Ovary (tissue), 9 donors: Measurements from ENCODE around the gene TMEM80. TPM values are rescaled to one million over a fixed set of nuclear protein-coding genes. Genes with fewer than 3 reads are reported as not detected.

Experiments
- DNase-seq, 5 donors: peaks; one replicate each; pipeline ENCODE4 v3.0.0-alpha.2; 2019 to 2020
- H3K27ac ChIP-seq, 2 donors: fragments of 200-600 bp; one replicate each; pipeline versions ENCODE4 v1.5.1 to v1.8.0; 2019 to 2022
- H3K27me3 ChIP-seq: fragments of 200-600 bp; one replicate; pipeline ENCODE4 v1.8.0; 2022
- H3K36me3 ChIP-seq: fragments of 200-600 bp; sonication (generic); one replicate; pipeline ENCODE4 v1.5.1; 2019
- H3K4me1 ChIP-seq: one replicate; pipeline ENCODE4 v1.8.1; 2013; ENCODE audit warnings: mild to moderate bottlenecking, moderate library complexity; ENCODE audit not compliant: insufficient read depth
- H3K4me3 ChIP-seq: fragments of 200-600 bp; sonication (generic); one replicate; pipeline ENCODE4 v1.5.1; 2017
- H3K9me3 ChIP-seq, 2 donors: fragments of 200-600 bp in 1 of 2; sonication (generic) in 1 of 2; one replicate each; pipeline versions ENCODE4 v1.5.1 to v1.8.1; 2013 to 2019; ENCODE audit warnings: mild to moderate bottlenecking in 1 of 2, moderate library complexity in 1 of 2
- CTCF ChIP-seq, 3 donors: fragments of 450-650 bp in 2 of 3; fragments of 200-600 bp in 1 of 3; IDR thresholded peaks; one replicate each; pipeline versions ENCODE4 v1.5.1 to v1.8.0; 2016 to 2022; ENCODE audit warnings: antibody characterized with exemption in 3 of 3, mild to moderate bottlenecking in 1 of 3
- EP300 ChIP-seq: sonication (generic); formaldehyde crosslinking; IDR thresholded peaks from one replicate; pipeline ENCODE4 v1.6.1; 2017; ENCODE audit warnings: antibody characterized with exemption
- POLR2A ChIP-seq: fragments of 450-650 bp; IDR thresholded peaks from one replicate; pipeline ENCODE4 v1.6.1; 2017; ENCODE audit warnings: antibody characterized with exemption, mild to moderate bottlenecking, moderate library complexity
- WGBS, 3 donors: extraction: QIAGEN DNeasy Blood & Tissue Kit in 1 of 3; methylation state at CpG; one replicate each; pipeline versions ENCODE4 v1.1.5 to v1.1.7; 2013 to 2017; 5-methylcytosine and 5-hydroxymethylcytosine counted together
- intact Hi-C, 4 donors: fragments of 100-400 bp; cut with DNase I; formaldehyde crosslinking; loops; one replicate each; pipeline versions ENCODE4 v1.11.0 to v1.15.1; 2022 to 2023
- polyA plus RNA-seq, 2 donors: library from polyadenylated mRNA; stranded (reverse); fragments of 200-250 nt in 1 of 2; fragments of 350-450 nt in 1 of 2; fragmentation: Illumina TruSeq in 1 of 2; extraction: RNeasy Lipid Tissue Mini Kit (QIAGEN cat#74804) in 1 of 2; gene quantifications; one replicate each; pipeline ENCODE4 v1.2.3, GENCODE V29; 2013 to 2014
- total RNA-seq, 7 donors: library from RNA; depleted of rRNA in 2 of 7; stranded (reverse); fragments of >200 nt in 2 of 7; fragmentation: NEBNext Ultra II Directional in 3 of 7; extraction: Animal tissue kit (Norgen Biotek cat#: 25700) in 3 of 7; gene quantifications; one replicate each; pipeline versions ENCODE4 v1.1.0 to v1.2.4, GENCODE V29; 2016 to 2023
- donor health status: DM: no; HTN: no; CAD: no; lungs with moderate emphysema.
- donor health status: DM: no; HTN: no; CAD: no.
- donor health status: Bipolar disorder and iron deficiency.
- donor health status: DM: yes; HTN: yes; CAD: no.
- donor health status: DM: no; HTN: no; CAD: no.
- donor health status: DM: yes; HTN: yes; CAD: no.

The TMEM80 gene
- total and polyA plus RNA-seq, 9 donors, result 15.4 to 38.0 (median 30.5) TPM

GRCh38 chr11:657691-658126, 37.9 kb upstream of the TMEM80 start:
- H3K4me3 ChIP-seq, result no peak overlapping the region
- whole genome bisulfite sequencing, 3 donors, result 85 to 94% (median 89%) methylated on average over 14 of the region's 14 CpGs
- no peak overlapping the region for H3K27ac ChIP-seq
- no peaks in the 10 kb centered on the region for H3K27me3 ChIP-seq
- TF ChIP-seq CTCF (IDR thresholded peaks at IDR 0.05) (no peak), POLR2A (no peak), EP300 (no peak)
- no peak for DNase-seq
- H3K4me1 ChIP-seq, result no peaks in the 10 kb centered on the region
- intact Hi-C loops, result no loop called here
- no peaks in the 10 kb centered on the region for H3K9me3 ChIP-seq
- no peaks in the 10 kb centered on the region for H3K36me3 ChIP-seq

- H3K36me3 ChIP-seq, result no peaks in the 10 kb centered on the region
- 84 to 90% (median 90%) methylated on average over 16 of the region's 16 CpGs for WGBS, 3 donors
- DNase-seq, result no peak
Observed at GRCh38 chr11:659532-660085, 36.0 kb upstream of the TMEM80 start.

GRCh38 chr11:660281-660680, 35.3 kb upstream of the TMEM80 start:
- Histone ChIP-seq H3K27ac (no peak overlapping the region), H3K36me3 (no peaks in the 10 kb centered on the region), H3K4me3 (no peak overlapping the region), H3K27me3 (no peaks in the 10 kb centered on the region), H3K4me1 (no peaks in the 10 kb centered on the region), H3K9me3 (no peaks in the 10 kb centered on the region)
- 79 to 88% (median 86%) methylated on average over 18 to 19 of the region's 19 CpGs for WGBS, 3 donors
- DNase-seq, result no peak
- intact Hi-C loops, result loop anchor here in 3 of 4 donors (2.0 to 5.0 kb wide), 2 partner anchors 67 to 69 kb away; no protein-coding TSS in a partner anchor
- no peak for TF ChIP-seq CTCF (IDR thresholded peaks at IDR 0.05)
- no peak for TF ChIP-seq EP300
- TF ChIP-seq POLR2A, result no peak

More at GRCh38 chr11:659532-660085, 36.0 kb upstream of the TMEM80 start:
- H3K4me1 ChIP-seq, result no peaks in the 10 kb centered on the region
- H3K27me3 ChIP-seq, result no peaks in the 10 kb centered on the region
- H3K9me3 ChIP-seq, result no peaks in the 10 kb centered on the region
- no peak overlapping the region for H3K4me3 ChIP-seq
- H3K27ac ChIP-seq, result no peak overlapping the region
- TF ChIP-seq POLR2A (no peak), EP300 (no peak), CTCF (IDR thresholded peaks at IDR 0.05) (no peak)
- intact Hi-C loops, result loop anchor here in 3 of 4 donors (2.0 to 5.0 kb wide), 2 partner anchors 68 to 69 kb away; no protein-coding TSS in a partner anchor

GRCh38 chr11:660681-661444, 34.8 kb upstream of the TMEM80 start:
- intact Hi-C loops, result loop anchor here in 3 of 4 donors (2.0 to 5.0 kb wide), 2 partner anchors 66 to 68 kb away; no protein-coding TSS in a partner anchor
- Histone ChIP-seq H3K9me3 (no peaks in the 10 kb centered on the region), H3K4me1 (peaks cover 4% of the 10 kb centered on the region), H3K27me3 (no peaks in the 10 kb centered on the region), H3K4me3 (no peak overlapping the region), H3K27ac (no peak overlapping the region), H3K36me3 (no peaks in the 10 kb centered on the region)
- WGBS, 3 donors, result 78 to 83% (median 80%) methylated on average over 19 of the region's 19 CpGs
- TF ChIP-seq POLR2A (no peak), CTCF (IDR thresholded peaks at IDR 0.05) (no peak), EP300 (no peak)
- DNase-seq, result no peak
